ENCODE data around the gene FLYWCH2. TPM values are rescaled to one million over a fixed set of nuclear protein-coding genes. Genes with fewer than 3 reads are reported as not detected.

The FLYWCH2 gene
- total RNA-seq, 5 donors from 2014 or later (not counting 1 experiment from before 2014, with no cell fraction given), result 12.1 to 31.4 (median 25.6) TPM

- WGBS (ENCODE audit: insufficient coverage), result 88% methylated on average over 13 of the region's 18 CpGs
- Mint-ChIP-seq H3K4me3 (peak overlapping the region; percentile 82 to 93 (median 87)), H3K36me3 (no peaks in the 10 kb centered on the region), H3K4me1 (peaks cover 0 to 23% (median 11%) of the 10 kb centered on the region in 3 donors), H3K27me3 (no peaks in the 10 kb centered on the region), H3K9me3 (no peaks in the 10 kb centered on the region), H3K27ac (peak overlapping the region; percentile 81 to 84)
- Histone ChIP-seq H3K27ac (ENCODE audit: low read length) (no peak overlapping the region), H3K27me3 (replicated peaks in 1 of 2; ENCODE audit: control insufficient read depth in 2 of 2, extremely low read depth in 1 of 2, insufficient read depth in 2 of 2, low read length in 1 of 2) (no peaks in the 10 kb centered on the region), H3K9me3 (no peaks in the 10 kb centered on the region), H3K4me3 (ENCODE audit: control insufficient read depth in 1 of 2, extremely low read depth in 1 of 2, low read length in 1 of 2) (peak overlapping the region; percentile 66 to 69), H3K36me3 (ENCODE audit: control insufficient read depth in 2 of 2, extremely low read depth in 1 of 2, insufficient read depth in 1 of 2, low read length in 1 of 2) (no peaks in the 10 kb centered on the region), H3K4me1 (ENCODE audit: control insufficient read depth in 1 of 2, extremely low read depth in 1 of 2, insufficient read depth in 2 of 2, low read length in 2 of 2) (peaks cover 5 to 18% of the 10 kb centered on the region in 2 experiments)
- ChIA-PET POLR2A (interaction anchor here in 1 of 2 donors (0.6 kb wide), 1 partner anchor 40 kb away, joined by 3 read pairs; no protein-coding TSS in a partner anchor), CTCF (interaction anchor here in 1 of 2 donors (0.5 to 2.0 kb wide), 3 partner anchors 9 to 202 kb away, joined by 3 to 7 read pairs (median 3); partner anchors contain the start of gene KCTD5)
- ATAC-seq (replicated peaks in 1 of 4), result no peak
- no peak for DNase-seq
These were observed 1.0 kb downstream of the FLYWCH2 start for GRCh38 chr16:2884041-2884451.

GRCh38 chr16:2894231-2894630 lies 11.2 kb downstream of the FLYWCH2 start:
- CTCF ChIA-PET, result no interaction called here
- no peaks in the 10 kb centered on the region for H3K4me1 Mint-ChIP-seq
- no peak for DNase-seq

GRCh38 chr16:2895813-2896212 lies 12.8 kb downstream of the FLYWCH2 start:
- H3K4me1 Mint-ChIP-seq, result no peaks in the 10 kb centered on the region
- H3K27me3 Mint-ChIP-seq, result no peaks in the 10 kb centered on the region
- no peak overlapping the region for H3K4me3 Mint-ChIP-seq
- ChIA-PET POLR2A (no interaction called here), CTCF (no interaction called here)
- Histone ChIP-seq H3K4me1 (ENCODE audit: control insufficient read depth in 1 of 2, extremely low read depth in 1 of 2, insufficient read depth in 2 of 2, low read length in 2 of 2) (no peaks in the 10 kb centered on the region), H3K36me3 (ENCODE audit: control insufficient read depth in 2 of 2, extremely low read depth in 1 of 2, insufficient read depth in 1 of 2, low read length in 1 of 2) (peaks cover 9 to 10% of the 10 kb centered on the region in 2 donors), H3K27ac (ENCODE audit: low read length) (no peak overlapping the region), H3K4me3 (ENCODE audit: control insufficient read depth in 1 of 2, extremely low read depth in 1 of 2, low read length in 1 of 2) (no peak overlapping the region), H3K27me3 (replicated peaks in 1 of 2; ENCODE audit: control insufficient read depth in 2 of 2, extremely low read depth in 1 of 2, insufficient read depth in 2 of 2, low read length in 1 of 2) (no peaks in the 10 kb centered on the region), H3K9me3 (no peaks in the 10 kb centered on the region)
- ATAC-seq (replicated peaks in 1 of 4), result no peak
- 100% methylated on average over 3 of the region's 4 CpGs for WGBS (ENCODE audit: insufficient coverage)
- H3K36me3 Mint-ChIP-seq, result no peaks in the 10 kb centered on the region
- H3K9me3 Mint-ChIP-seq, result no peaks in the 10 kb centered on the region
- no peak overlapping the region for H3K27ac Mint-ChIP-seq
- no peak for DNase-seq

More at GRCh38 chr16:2894231-2894630, 11.2 kb downstream of the FLYWCH2 start:
- Mint-ChIP-seq H3K9me3 (no peaks in the 10 kb centered on the region), H3K4me3 (no peak overlapping the region), H3K27me3 (no peaks in the 10 kb centered on the region), H3K27ac (no peak overlapping the region), H3K36me3 (no peaks in the 10 kb centered on the region)
- H3K4me3 ChIP-seq (ENCODE audit: control insufficient read depth in 1 of 2, extremely low read depth in 1 of 2, low read length in 1 of 2), result no peak overlapping the region
- H3K27me3 ChIP-seq (replicated peaks in 1 of 2; ENCODE audit: control insufficient read depth in 2 of 2, extremely low read depth in 1 of 2, insufficient read depth in 2 of 2, low read length in 1 of 2), result no peaks in the 10 kb centered on the region
- H3K9me3 ChIP-seq, result no peaks in the 10 kb centered on the region
- peaks cover 9 to 10% of the 10 kb centered on the region in 2 donors for H3K36me3 ChIP-seq (ENCODE audit: control insufficient read depth in 2 of 2, extremely low read depth in 1 of 2, insufficient read depth in 1 of 2, low read length in 1 of 2)
- no peak for ATAC-seq (replicated peaks in 1 of 4)
- no peak overlapping the region for H3K27ac ChIP-seq (ENCODE audit: low read length)
- WGBS (ENCODE audit: insufficient coverage), result 96% methylated on average over 27 of the region's 31 CpGs
- H3K4me1 ChIP-seq (ENCODE audit: control insufficient read depth in 1 of 2, extremely low read depth in 1 of 2, insufficient read depth in 2 of 2, low read length in 2 of 2), result no peaks in the 10 kb centered on the region
- POLR2A ChIA-PET, result no interaction called here

- Histone ChIP-seq H3K36me3 (ENCODE audit: control insufficient read depth in 2 of 2, extremely low read depth in 1 of 2, insufficient read depth in 1 of 2, low read length in 1 of 2) (peaks cover 6 to 10% of the 10 kb centered on the region in 2 donors), H3K4me1 (ENCODE audit: control insufficient read depth in 1 of 2, extremely low read depth in 1 of 2, insufficient read depth in 2 of 2, low read length in 2 of 2) (no peaks in the 10 kb centered on the region), H3K9me3 (no peaks in the 10 kb centered on the region), H3K27ac (ENCODE audit: low read length) (no peak overlapping the region), H3K4me3 (ENCODE audit: control insufficient read depth in 1 of 2, extremely low read depth in 1 of 2, low read length in 1 of 2) (no peak overlapping the region), H3K27me3 (replicated peaks in 1 of 2; ENCODE audit: control insufficient read depth in 2 of 2, extremely low read depth in 1 of 2, insufficient read depth in 2 of 2, low read length in 1 of 2) (no peaks in the 10 kb centered on the region)
- Mint-ChIP-seq H3K27me3 (no peaks in the 10 kb centered on the region), H3K36me3 (no peaks in the 10 kb centered on the region), H3K4me1 (no peaks in the 10 kb centered on the region), H3K4me3 (no peak overlapping the region), H3K27ac (no peak overlapping the region), H3K9me3 (no peaks in the 10 kb centered on the region)
- DNase-seq (no peak), ATAC-seq (replicated peaks in 1 of 4) (no peak)
- ChIA-PET POLR2A (no interaction called here), CTCF (no interaction called here)
- 94% methylated on average over 17 of the region's 19 CpGs for WGBS (ENCODE audit: insufficient coverage)
These were observed 13.5 kb downstream of the FLYWCH2 start for GRCh38 chr16:2896480-2897010.

GRCh38 chr16:2897110-2897509 lies 14.1 kb downstream of the FLYWCH2 start:
- no peaks in the 10 kb centered on the region for H3K9me3 ChIP-seq
- H3K27me3 ChIP-seq (replicated peaks in 1 of 2; ENCODE audit: control insufficient read depth in 2 of 2, extremely low read depth in 1 of 2, insufficient read depth in 2 of 2, low read length in 1 of 2), result no peaks in the 10 kb centered on the region
- CTCF ChIA-PET, result interaction anchor here in 1 of 2 donors (0.5 kb wide), 1 partner anchor 30 kb away, joined by 3 read pairs; no protein-coding TSS in a partner anchor
- POLR2A ChIA-PET, result no interaction called here
- H3K4me1 ChIP-seq (ENCODE audit: control insufficient read depth in 1 of 2, extremely low read depth in 1 of 2, insufficient read depth in 2 of 2, low read length in 2 of 2), result no peaks in the 10 kb centered on the region
- H3K36me3 Mint-ChIP-seq, result no peaks in the 10 kb centered on the region
- WGBS (ENCODE audit: insufficient coverage), result 100% methylated on average over 1 of the region's 7 CpGs
- no peaks in the 10 kb centered on the region for H3K9me3 Mint-ChIP-seq
- DNase-seq, result peak in 1 of 35 experiments; percentile 15
- no peak overlapping the region for H3K27ac Mint-ChIP-seq
- peaks cover 6 to 10% of the 10 kb centered on the region in 2 donors for H3K36me3 ChIP-seq (ENCODE audit: control insufficient read depth in 2 of 2, extremely low read depth in 1 of 2, insufficient read depth in 1 of 2, low read length in 1 of 2)
- ATAC-seq (replicated peaks in 1 of 4), result no peak
- H3K27me3 Mint-ChIP-seq, result no peaks in the 10 kb centered on the region
- no peaks in the 10 kb centered on the region for H3K4me1 Mint-ChIP-seq
- no peak overlapping the region for H3K27ac ChIP-seq (ENCODE audit: low read length)
- H3K4me3 ChIP-seq (ENCODE audit: control insufficient read depth in 1 of 2, extremely low read depth in 1 of 2, low read length in 1 of 2), result no peak overlapping the region
- H3K4me3 Mint-ChIP-seq, result no peak overlapping the region

- H3K4me3 Mint-ChIP-seq, result no peak overlapping the region
- H3K36me3 ChIP-seq (ENCODE audit: control insufficient read depth in 2 of 2, extremely low read depth in 1 of 2, insufficient read depth in 1 of 2, low read length in 1 of 2), result peaks cover 6 to 10% of the 10 kb centered on the region in 2 donors
- ChIA-PET CTCF (interaction anchor here (0.6 to 1.0 kb wide), 4 partner anchors 18 to 103 kb away, joined by 3 read pairs; no protein-coding TSS in a partner anchor), POLR2A (interaction anchor here in 1 of 2 donors (0.6 kb wide), 1 partner anchor 29 kb away, joined by 3 read pairs; no protein-coding TSS in a partner anchor)
- no peaks in the 10 kb centered on the region for H3K9me3 Mint-ChIP-seq
- H3K4me1 ChIP-seq (ENCODE audit: control insufficient read depth in 1 of 2, extremely low read depth in 1 of 2, insufficient read depth in 2 of 2, low read length in 2 of 2), result peaks cover 0 to 3% of the 10 kb centered on the region in 2 experiments
- H3K4me3 ChIP-seq (ENCODE audit: control insufficient read depth in 1 of 2, extremely low read depth in 1 of 2, low read length in 1 of 2), result no peak overlapping the region
- ATAC-seq (replicated peaks in 1 of 4) (no peak), DNase-seq (no peak)
- no peaks in the 10 kb centered on the region for H3K9me3 ChIP-seq
- no peak overlapping the region for H3K27ac Mint-ChIP-seq
- H3K27ac ChIP-seq (ENCODE audit: low read length), result no peak overlapping the region
- 98% methylated on average over 6 of the region's 10 CpGs for WGBS (ENCODE audit: insufficient coverage)
- peaks cover 3% of the 10 kb centered on the region in 3 donors for H3K4me1 Mint-ChIP-seq
- no peaks in the 10 kb centered on the region for H3K36me3 Mint-ChIP-seq
- H3K27me3 ChIP-seq (replicated peaks in 1 of 2; ENCODE audit: control insufficient read depth in 2 of 2, extremely low read depth in 1 of 2, insufficient read depth in 2 of 2, low read length in 1 of 2), result no peaks in the 10 kb centered on the region
- no peaks in the 10 kb centered on the region for H3K27me3 Mint-ChIP-seq
These were observed 16.0 kb downstream of the FLYWCH2 start for GRCh38 chr16:2898831-2899563.

Measured in T-cell (primary cell).